MM.1S (cell line): ENCODE data around the gene CLDN7.

Experiments used
- DNase-seq: peaks from one replicate; pipeline ENCODE4 v3.0.0-alpha.2; 2015
- H2AFZ ChIP-seq: fragments of 300-600 bp; sonication (generic); 2 replicates; pipeline ENCODE4 v1.6.0; 2016; ENCODE audit warnings: antibody characterized with exemption, low read length
- H3F3A ChIP-seq: fragments of 300-600 bp; sonication (generic); 2 replicates; pipeline ENCODE4 v1.6.1; 2016; ENCODE audit warnings: mild to moderate bottlenecking, antibody characterized with exemption, low read length, moderate library complexity, mixed read lengths; ENCODE audit not compliant: insufficient read depth
- H3K27ac ChIP-seq: fragments of 300-600 bp; sonication (generic); 2 replicates; pipeline ENCODE4 v1.5.1; 2016; ENCODE audit warnings: mild to moderate bottlenecking, low read length
- H3K27me3 ChIP-seq: fragments of 300-600 bp; sonication (generic); replicated peaks from 2 replicates; pipeline ENCODE4 v1.6.0; 2016; ENCODE audit warnings: low read length; ENCODE audit not compliant: insufficient read depth
- H3K36me3 ChIP-seq: fragments of 300-600 bp; sonication (generic); replicated peaks from 2 replicates; pipeline ENCODE4 v1.6.1; 2016; ENCODE audit warnings: mild to moderate bottlenecking, low read length, mixed read lengths; ENCODE audit not compliant: insufficient read depth
- H3K4me1 ChIP-seq: fragments of 300-600 bp; sonication (generic); 2 replicates; pipeline ENCODE4 v1.6.1; 2016; ENCODE audit warnings: low read length, mixed read lengths
- H3K4me2 ChIP-seq: fragments of 300-600 bp; sonication (generic); 2 replicates; pipeline ENCODE4 v1.6.0; 2016; ENCODE audit warnings: low read depth, low read length
- H3K4me3 ChIP-seq: fragments of 300-600 bp; sonication (generic); 2 replicates; pipeline ENCODE4 v1.5.1; 2016; ENCODE audit warnings: low read length, mixed read lengths
- H3K79me2 ChIP-seq: fragments of 300-600 bp; sonication (generic); 2 replicates; pipeline ENCODE4 v1.6.1; 2016; ENCODE audit warnings: mixed run types, low read length, mixed read lengths
- H3K9ac ChIP-seq: fragments of 300-600 bp; sonication (generic); 2 replicates; pipeline ENCODE4 v1.6.1; 2016; ENCODE audit warnings: low read length, mixed read lengths
- H3K9me2 ChIP-seq: fragments of 300-600 bp; sonication (generic); replicated peaks from 2 replicates; pipeline ENCODE4 v1.6.1; 2016; ENCODE audit warnings: mild to moderate bottlenecking, low read length, mixed read lengths; ENCODE audit not compliant: insufficient read depth
- H3K9me3 ChIP-seq: fragments of 300-600 bp; sonication (generic); replicated peaks from 2 replicates; pipeline ENCODE4 v1.6.1; 2016; ENCODE audit warnings: mild to moderate bottlenecking, low read length, mixed read lengths; ENCODE audit not compliant: insufficient read depth
- H4K20me1 ChIP-seq: fragments of 300-600 bp; sonication (generic); 2 replicates; pipeline ENCODE4 v1.6.1; 2016; ENCODE audit warnings: mild to moderate bottlenecking, low read length, moderate library complexity, mixed read lengths; ENCODE audit not compliant: insufficient read depth
- CTCF ChIP-seq: fragments of 300-600 bp; sonication (generic); IDR thresholded peaks from 2 replicates; pipeline ENCODE4 v1.5.1; 2016; ENCODE audit warnings: antibody characterized with exemption, low read length, mixed read lengths
- EZH2 ChIP-seq: fragments of 300-600 bp; sonication (generic); optimal IDR thresholded peaks from 2 replicates; pipeline ENCODE3; 2017; ENCODE audit warnings: low read depth, mild to moderate bottlenecking, antibody characterized with exemption, low read length, mixed read lengths
- EZH2phosphoT487 ChIP-seq: fragments of 300-600 bp; sonication (generic); IDR thresholded peaks from 2 replicates; pipeline ENCODE4 v1.6.1; 2018; ENCODE audit warnings: antibody characterized with exemption, low read length

The CLDN7 gene

GRCh38 chr17:7218758-7219157, 43.5 kb downstream of the CLDN7 start:
- no peaks in the 10 kb centered on the region for H4K20me1 ChIP-seq
- no peak for DNase-seq
- H3K9me2 ChIP-seq, result no peaks in the 10 kb centered on the region
- H3K27ac ChIP-seq, result no peak overlapping the region
- no peak overlapping the region for H3K4me2 ChIP-seq
- 0 out of 2 replicates have a peak, but pooled peaks cover 3% of the 10 kb centered on the region for H3K36me3 ChIP-seq
- H3K9ac ChIP-seq, result no peak overlapping the region
- H3K79me2 ChIP-seq, result peaks cover 35% of the 10 kb centered on the region
- H3K4me3 ChIP-seq, result no peak overlapping the region
- no peak overlapping the region for H2AFZ ChIP-seq
- peaks cover 19% of the 10 kb centered on the region for H3K4me1 ChIP-seq
- H3F3A ChIP-seq, result no peaks in the 10 kb centered on the region
- H3K27me3 ChIP-seq, result peaks cover 17% of the 10 kb centered on the region
- H3K9me3 ChIP-seq, result no peaks in the 10 kb centered on the region
- TF ChIP-seq EZH2 (no peak), EZH2phosphoT487 (no peak), CTCF (no peak)

DNA sequence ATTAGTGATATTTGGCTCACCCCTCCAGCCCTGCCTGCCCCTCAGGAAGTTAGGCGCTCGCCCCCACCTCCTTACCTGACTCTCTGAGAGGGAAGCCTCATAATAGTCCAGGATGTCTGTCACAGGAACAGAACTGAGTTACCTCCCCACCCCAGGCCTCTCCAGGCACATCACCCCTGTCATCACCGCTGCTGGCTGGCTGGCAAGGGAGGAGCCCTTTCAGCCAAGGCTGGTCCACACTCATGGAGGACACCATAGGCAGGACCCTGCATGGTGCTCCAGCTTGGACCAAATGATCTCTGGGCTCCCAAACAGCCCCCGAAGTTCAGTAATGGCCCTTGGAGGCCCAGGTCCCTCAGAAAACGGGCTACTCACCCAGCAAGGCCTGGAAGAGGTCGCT, 44.1 kb downstream of the CLDN7 start:
- Histone ChIP-seq H3K4me2 (no peak overlapping the region), H3K9ac (no peak overlapping the region), H3K79me2 (peaks cover 35% of the 10 kb centered on the region), H3K27ac (no peak overlapping the region), H3K4me3 (no peak overlapping the region), H3K4me1 (peaks cover 24% of the 10 kb centered on the region), H2AFZ (no peak overlapping the region), H3K9me2 (no peaks in the 10 kb centered on the region), H3K36me3 (no peaks in the 10 kb centered on the region), H3K27me3 (peaks cover 22% of the 10 kb centered on the region), H3K9me3 (no peaks in the 10 kb centered on the region), H3F3A (no peaks in the 10 kb centered on the region), H4K20me1 (no peaks in the 10 kb centered on the region)
- DNase-seq, result no peak
- TF ChIP-seq EZH2 (no peak), EZH2phosphoT487 (no peak), CTCF (no peak)

GRCh38 chr17:7217113-7217987, 44.9 kb downstream of the CLDN7 start:
- Histone ChIP-seq H3K27me3 (peaks cover 31% of the 10 kb centered on the region), H4K20me1 (no peaks in the 10 kb centered on the region), H3K36me3 (no peaks in the 10 kb centered on the region), H3K27ac (no peak overlapping the region), H3K79me2 (peaks cover 29% of the 10 kb centered on the region), H3K9me3 (no peaks in the 10 kb centered on the region), H3K9ac (no peak overlapping the region), H3K4me2 (no peak overlapping the region), H3K4me1 (peaks cover 24% of the 10 kb centered on the region), H3K9me2 (no peaks in the 10 kb centered on the region), H3K4me3 (no peak overlapping the region), H2AFZ (no peak overlapping the region), H3F3A (no peaks in the 10 kb centered on the region)
- no peak for DNase-seq
- TF ChIP-seq CTCF (no peak), EZH2phosphoT487 (no peak)
